Activated naive CD4-positive, alpha-beta T cell treated with anti-CD3 and anti-CD28 coated beads, Interleukin-2, amount 50 U/mL, for 24 hours (primary cell): ENCODE measurements around the gene HRH4.
A peak's percentile ranks its signal among the peaks of the same experiment; 100 is the strongest.

Experiments used
- H3K27ac Mint-ChIP-seq: one replicate; pipeline ENCODE4 v1.8.0; 2021; ENCODE audit warnings: mild to moderate bottlenecking, mixed read lengths
- H3K27me3 Mint-ChIP-seq: one replicate; pipeline ENCODE4 v1.8.0; 2021; ENCODE audit warnings: mixed read lengths
- H3K36me3 Mint-ChIP-seq: one replicate; pipeline ENCODE4 v1.8.0; 2021; ENCODE audit warnings: mixed read lengths
- H3K4me1 Mint-ChIP-seq: one replicate; pipeline ENCODE4 v1.8.0; 2021; ENCODE audit warnings: mixed read lengths
- H3K4me3 Mint-ChIP-seq: one replicate; pipeline ENCODE4 v1.8.0; 2021; ENCODE audit warnings: mild to moderate bottlenecking, mixed read lengths
- H3K9me3 Mint-ChIP-seq: one replicate; pipeline ENCODE4 v1.8.0; 2021; ENCODE audit warnings: mixed read lengths

HRH4 gene

GRCh38 chr18:24486684-24487083, 26.2 kb downstream of the HRH4 start:
- no peak overlapping the region for H3K4me3 Mint-ChIP-seq
- no peaks in the 10 kb centered on the region for H3K36me3 Mint-ChIP-seq
- H3K4me1 Mint-ChIP-seq: peaks cover 4% of the 10 kb centered on the region
- H3K27me3 Mint-ChIP-seq: peaks cover 8% of the 10 kb centered on the region
- no peak overlapping the region for H3K27ac Mint-ChIP-seq
- no peaks in the 10 kb centered on the region for H3K9me3 Mint-ChIP-seq

- H3K9me3 Mint-ChIP-seq: no peaks in the 10 kb centered on the region
- no peaks in the 10 kb centered on the region for H3K36me3 Mint-ChIP-seq
- H3K4me3 Mint-ChIP-seq: no peak overlapping the region
- H3K27ac Mint-ChIP-seq: peak overlapping the region; percentile 52
- H3K4me1 Mint-ChIP-seq: peaks cover 4% of the 10 kb centered on the region
- peaks cover 8% of the 10 kb centered on the region for H3K27me3 Mint-ChIP-seq
These were observed 28.5 kb downstream of the HRH4 start for GRCh38 chr18:24488824-24489493.

- H3K27ac Mint-ChIP-seq: peak overlapping the region; percentile 26
- H3K9me3 Mint-ChIP-seq: no peaks in the 10 kb centered on the region
- peaks cover 14% of the 10 kb centered on the region for H3K27me3 Mint-ChIP-seq
- peaks cover 4% of the 10 kb centered on the region for H3K4me1 Mint-ChIP-seq
- H3K36me3 Mint-ChIP-seq: no peaks in the 10 kb centered on the region
- H3K4me3 Mint-ChIP-seq: no peak overlapping the region
These were observed 30.1 kb downstream of the HRH4 start for GRCh38 chr18:24490539-24490938.

- H3K4me1 Mint-ChIP-seq: peaks cover 4% of the 10 kb centered on the region
These were observed 31.7 kb downstream of the HRH4 start for GRCh38 chr18:24491927-24492834.

DNA sequence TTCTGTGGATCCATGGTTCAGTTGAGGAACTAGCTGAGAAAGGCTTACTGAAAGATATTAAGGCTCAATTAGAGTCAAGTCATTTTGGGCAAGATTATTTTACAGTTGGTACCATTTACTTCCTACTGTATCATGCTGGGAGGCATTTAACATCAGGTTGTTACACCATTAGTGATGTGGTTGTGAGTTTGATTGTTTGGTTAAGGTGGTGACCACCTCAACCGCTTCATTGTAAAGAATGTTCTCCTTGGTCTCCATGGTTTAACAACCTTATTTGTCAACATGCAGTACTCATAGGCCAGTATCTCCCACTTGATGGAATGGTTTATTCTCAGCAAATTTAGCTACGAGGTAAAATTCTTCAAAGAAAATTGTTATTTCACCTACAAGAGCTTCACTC, 34.1 kb downstream of the HRH4 start:
- no peaks in the 10 kb centered on the region for H3K36me3 Mint-ChIP-seq
- no peaks in the 10 kb centered on the region for H3K9me3 Mint-ChIP-seq
- no peak overlapping the region for H3K27ac Mint-ChIP-seq
- no peak overlapping the region for H3K4me3 Mint-ChIP-seq
- H3K27me3 Mint-ChIP-seq: peaks cover 7% of the 10 kb centered on the region
- H3K4me1 Mint-ChIP-seq: no peaks in the 10 kb centered on the region

More at GRCh38 chr18:24491927-24492834, 31.7 kb downstream of the HRH4 start:
- peaks cover 11% of the 10 kb centered on the region for H3K27me3 Mint-ChIP-seq
- no peak overlapping the region for H3K4me3 Mint-ChIP-seq
- H3K27ac Mint-ChIP-seq: no peak overlapping the region
- H3K9me3 Mint-ChIP-seq: no peaks in the 10 kb centered on the region
- no peaks in the 10 kb centered on the region for H3K36me3 Mint-ChIP-seq

DNA sequence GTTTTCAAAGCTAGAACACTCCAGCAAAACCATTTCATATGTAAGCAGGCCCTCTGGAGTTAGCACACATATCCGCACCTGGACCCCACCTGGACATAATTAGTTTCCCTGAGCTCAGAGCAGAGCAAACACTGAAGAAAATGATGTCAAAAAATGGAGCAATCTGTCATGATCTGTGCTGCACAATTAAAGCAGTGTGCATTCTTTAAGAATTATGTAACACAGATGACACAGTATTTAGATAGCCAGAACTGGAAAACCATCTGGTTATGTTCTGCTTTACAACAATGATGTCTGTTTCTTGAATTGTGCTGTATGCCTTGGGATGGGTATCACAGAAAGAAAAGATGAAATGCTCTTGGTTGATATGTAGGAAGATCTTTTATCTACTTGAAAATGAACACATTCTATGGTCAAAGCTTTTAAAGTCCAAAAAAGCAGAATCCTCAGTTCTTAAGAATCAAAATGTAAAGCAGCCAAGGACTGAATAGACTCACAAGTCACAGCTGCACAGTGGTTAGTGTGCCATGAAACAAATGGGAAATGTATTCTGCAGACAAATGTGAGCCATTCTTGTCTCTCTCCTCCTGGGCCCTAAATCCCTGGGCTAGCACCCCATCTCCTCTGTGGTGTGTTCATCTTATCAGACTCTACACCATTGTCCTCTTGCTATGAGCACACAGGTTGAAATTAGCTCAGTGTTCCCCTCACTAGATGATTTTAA, 36.8 kb downstream of the HRH4 start:
- Mint-ChIP-seq H3K27me3 (peaks cover 6% of the 10 kb centered on the region), H3K27ac (no peak overlapping the region)

DNA sequence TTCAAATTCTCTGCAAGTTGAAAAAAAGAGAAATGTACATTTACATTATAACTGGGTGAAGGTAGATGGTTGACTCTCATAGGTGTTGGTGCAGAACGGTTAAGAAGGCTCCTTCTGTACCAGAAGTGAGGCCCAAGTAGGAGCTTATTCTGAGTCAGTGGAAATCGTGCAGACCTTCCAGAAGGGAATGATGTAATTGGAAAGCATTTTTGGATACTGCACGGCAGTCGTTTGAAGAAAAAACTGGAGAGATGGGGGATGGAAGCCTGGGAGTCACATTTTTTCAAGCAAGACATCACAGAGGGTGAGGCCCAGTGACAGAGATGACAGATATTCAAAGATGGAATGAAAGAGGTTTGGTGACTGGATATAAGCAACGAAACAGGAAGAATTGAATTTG, 39.4 kb downstream of the HRH4 start:
- Mint-ChIP-seq H3K27me3 (peaks cover 4% of the 10 kb centered on the region), H3K4me3 (no peak overlapping the region), H3K4me1 (no peaks in the 10 kb centered on the region), H3K36me3 (no peaks in the 10 kb centered on the region), H3K9me3 (no peaks in the 10 kb centered on the region), H3K27ac (no peak overlapping the region)

More for the DNA sequence above, 36.8 kb downstream of the HRH4 start:
- H3K9me3 Mint-ChIP-seq: no peaks in the 10 kb centered on the region
- no peaks in the 10 kb centered on the region for H3K36me3 Mint-ChIP-seq
- no peaks in the 10 kb centered on the region for H3K4me1 Mint-ChIP-seq
- H3K4me3 Mint-ChIP-seq: no peak overlapping the region

DNA sequence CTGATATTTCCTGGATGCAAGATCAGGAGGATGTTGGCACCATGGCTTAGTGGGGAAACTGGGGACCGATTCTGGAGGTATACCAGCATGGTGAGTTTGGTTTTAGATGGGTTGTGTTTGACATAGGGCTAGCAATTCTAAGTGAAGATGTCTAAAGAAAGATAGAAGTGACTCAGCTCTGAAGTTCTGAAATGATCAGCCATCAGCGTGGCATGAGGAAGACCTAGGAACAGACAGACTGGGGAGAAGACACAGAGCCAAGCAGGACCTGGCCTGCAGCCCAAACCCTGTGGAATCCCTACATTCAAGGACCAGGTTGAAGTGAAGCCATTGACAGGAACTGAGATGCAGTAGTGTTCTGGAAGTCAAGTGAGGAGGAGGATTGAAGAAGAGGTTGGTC, 39.8 kb downstream of the HRH4 start:
- no peak overlapping the region for H3K27ac Mint-ChIP-seq
- H3K27me3 Mint-ChIP-seq: peaks cover under 1% of the 10 kb centered on the region
- H3K4me1 Mint-ChIP-seq: no peaks in the 10 kb centered on the region
- H3K9me3 Mint-ChIP-seq: no peaks in the 10 kb centered on the region
- no peaks in the 10 kb centered on the region for H3K36me3 Mint-ChIP-seq
- no peak overlapping the region for H3K4me3 Mint-ChIP-seq

DNA sequence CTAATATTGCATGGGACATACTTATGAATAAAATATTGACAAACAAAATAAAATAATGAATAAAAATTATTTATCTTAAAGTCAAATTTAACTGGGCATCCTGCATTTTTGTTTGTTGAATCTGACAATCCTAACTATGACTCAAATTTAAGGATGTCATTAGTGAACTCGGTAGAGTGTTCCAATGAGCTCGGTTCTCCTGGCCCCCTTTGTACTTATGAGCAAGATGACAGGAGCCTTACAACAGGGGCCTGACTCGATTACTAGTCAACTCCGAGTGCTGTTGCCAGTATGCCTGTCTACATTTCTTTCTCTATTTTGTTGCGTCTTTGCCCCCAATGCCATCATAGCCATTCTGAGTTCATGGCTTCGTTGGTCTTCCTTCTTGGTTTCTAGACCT, 40.3 kb downstream of the HRH4 start:
- Mint-ChIP-seq H3K27me3 (no peaks in the 10 kb centered on the region), H3K27ac (no peak overlapping the region), H3K36me3 (no peaks in the 10 kb centered on the region)

DNA sequence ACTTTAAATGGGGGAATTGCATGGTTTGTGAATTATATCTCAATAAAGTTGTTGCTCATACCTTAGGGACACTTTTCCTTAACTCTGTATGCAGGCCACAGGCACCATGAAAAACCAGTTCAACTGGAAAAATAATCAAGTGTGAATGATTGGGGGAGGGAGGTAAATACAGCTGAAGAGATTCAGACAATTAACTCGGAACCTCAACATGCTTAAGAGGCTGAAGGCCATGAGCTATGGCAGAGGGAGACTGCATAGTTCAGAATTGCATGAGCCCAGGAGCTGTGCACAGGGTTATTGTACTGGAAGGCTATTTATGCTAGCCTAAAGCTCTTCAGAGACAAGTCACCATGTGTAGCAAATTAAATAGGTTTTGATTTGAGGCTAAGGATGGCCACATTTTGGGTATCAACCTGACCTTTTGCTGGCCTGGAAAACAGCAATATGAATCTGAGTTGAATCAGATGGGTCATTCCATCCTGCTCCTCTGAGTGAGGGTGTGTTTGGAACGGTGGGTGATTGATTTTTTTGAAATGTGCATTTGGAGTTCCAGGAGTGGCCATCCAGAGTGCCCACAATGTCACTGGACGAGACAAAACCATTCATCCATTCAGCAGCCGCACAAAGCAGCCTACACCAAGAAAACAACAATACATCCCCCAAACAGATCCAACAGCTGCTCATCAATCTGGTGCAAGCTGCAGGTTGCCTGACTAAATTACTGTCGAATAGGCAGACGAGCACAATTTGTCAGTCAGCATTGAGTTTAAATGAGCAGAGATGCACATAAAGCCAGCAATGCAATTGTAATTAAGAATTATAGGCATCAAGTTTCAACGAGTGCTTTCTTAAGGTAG, 42.5 kb downstream of the HRH4 start:
- Mint-ChIP-seq H3K4me3 (no peak overlapping the region), H3K9me3 (no peaks in the 10 kb centered on the region), H3K27ac (no peak overlapping the region), H3K36me3 (no peaks in the 10 kb centered on the region), H3K4me1 (no peaks in the 10 kb centered on the region), H3K27me3 (no peaks in the 10 kb centered on the region)

More for the DNA sequence above, 40.3 kb downstream of the HRH4 start:
- no peaks in the 10 kb centered on the region for H3K9me3 Mint-ChIP-seq
- no peak overlapping the region for H3K4me3 Mint-ChIP-seq
- no peaks in the 10 kb centered on the region for H3K4me1 Mint-ChIP-seq

GRCh38 chr18:24504401-24504800, 44.0 kb downstream of the HRH4 start:
- Mint-ChIP-seq H3K9me3 (no peaks in the 10 kb centered on the region), H3K4me3 (no peak overlapping the region)

DNA sequence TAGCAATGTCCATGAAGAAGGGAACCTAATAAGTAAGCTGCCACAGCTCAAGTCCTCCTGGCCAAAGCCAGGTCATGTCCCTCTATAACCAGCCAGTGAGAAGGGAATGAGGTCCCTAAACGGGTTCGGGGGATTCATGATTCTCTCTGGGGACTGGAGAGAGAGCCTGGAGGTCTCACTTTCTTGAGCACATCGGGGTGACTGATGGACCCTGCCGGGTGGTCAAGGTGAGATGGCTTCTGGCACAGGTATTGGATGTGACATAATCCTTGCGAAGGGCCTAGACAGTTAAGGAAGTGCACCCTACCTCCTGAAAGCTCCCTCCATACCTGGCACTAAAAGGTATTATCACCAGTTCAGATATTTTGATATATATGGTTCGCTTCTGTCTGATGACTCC, 45.7 kb downstream of the HRH4 start:
- Mint-ChIP-seq H3K4me3 (no peak overlapping the region), H3K27ac (no peak overlapping the region), H3K4me1 (no peaks in the 10 kb centered on the region), H3K9me3 (no peaks in the 10 kb centered on the region), H3K27me3 (no peaks in the 10 kb centered on the region), H3K36me3 (no peaks in the 10 kb centered on the region)

More at GRCh38 chr18:24504401-24504800, 44.0 kb downstream of the HRH4 start:
- H3K27me3 Mint-ChIP-seq: no peaks in the 10 kb centered on the region
- H3K4me1 Mint-ChIP-seq: no peaks in the 10 kb centered on the region
- H3K36me3 Mint-ChIP-seq: no peaks in the 10 kb centered on the region
- H3K27ac Mint-ChIP-seq: no peak overlapping the region

DNA sequence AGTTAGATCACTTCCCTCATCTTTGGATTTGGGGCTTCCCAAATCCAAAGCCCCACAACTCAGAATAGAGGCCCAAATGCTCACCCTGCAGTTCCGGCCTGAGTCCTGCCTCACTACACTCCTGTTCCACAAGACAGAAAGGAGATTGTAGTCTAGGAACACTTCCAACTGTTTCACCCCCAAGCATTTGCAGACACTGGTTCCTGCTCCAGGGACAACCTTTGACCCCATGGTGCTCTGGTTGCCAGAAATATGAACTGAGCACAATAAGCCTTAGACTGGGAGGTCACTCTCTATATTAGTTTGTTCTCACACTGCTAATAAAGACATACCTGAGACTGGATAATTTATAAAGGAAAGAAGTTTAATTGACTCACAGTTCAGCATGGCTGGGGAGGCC, 49.0 kb downstream of the HRH4 start:
- no peaks in the 10 kb centered on the region for H3K4me1 Mint-ChIP-seq
- H3K9me3 Mint-ChIP-seq: no peaks in the 10 kb centered on the region
- H3K27me3 Mint-ChIP-seq: peaks cover 1% of the 10 kb centered on the region
- no peak overlapping the region for H3K4me3 Mint-ChIP-seq
- no peak overlapping the region for H3K27ac Mint-ChIP-seq
- no peaks in the 10 kb centered on the region for H3K36me3 Mint-ChIP-seq

- Mint-ChIP-seq H3K4me1 (no peaks in the 10 kb centered on the region), H3K27me3 (peaks cover 1% of the 10 kb centered on the region), H3K9me3 (no peaks in the 10 kb centered on the region), H3K36me3 (no peaks in the 10 kb centered on the region), H3K27ac (no peak overlapping the region), H3K4me3 (no peak overlapping the region)
These were observed 54.0 kb downstream of the HRH4 start for GRCh38 chr18:24514439-24514838.

DNA sequence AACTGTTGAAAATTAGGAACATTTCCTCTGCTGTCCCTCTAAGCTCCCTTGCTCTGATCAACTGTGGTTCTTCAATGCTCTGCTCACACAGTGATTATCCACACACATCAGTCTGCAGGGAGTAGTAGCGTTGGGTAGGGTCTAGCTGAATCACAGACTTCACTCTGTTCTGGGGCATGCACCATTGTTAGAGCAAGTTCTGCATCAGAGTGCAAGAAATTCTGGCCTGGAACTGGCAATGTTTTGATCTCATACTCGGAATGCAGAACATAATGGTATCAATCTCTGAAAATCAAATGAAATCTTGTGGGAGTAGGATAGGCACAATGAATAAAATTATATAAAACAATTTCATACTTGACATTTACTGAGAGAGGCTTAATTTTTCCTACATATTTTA, 55.3 kb downstream of the HRH4 start:
- Mint-ChIP-seq H3K4me3 (no peak overlapping the region), H3K9me3 (no peaks in the 10 kb centered on the region), H3K27me3 (peaks cover 1% of the 10 kb centered on the region), H3K36me3 (no peaks in the 10 kb centered on the region), H3K27ac (no peak overlapping the region), H3K4me1 (no peaks in the 10 kb centered on the region)
